MCF 10A (cell line): ENCODE data around the gene CBFA2T3. TPM values are rescaled to one million over a fixed set of nuclear protein-coding genes. Genes with fewer than 3 reads are reported as not detected.

Experiments used
- BruUV-seq: library from RNA; stranded (reverse); fragments of 400-500 nt; replicated peaks from 2 replicates; lab custom pipeline; 2021; lab: Mats Ljungman, UMichigan
- CTCF ChIA-PET: fragments of 300-600 bp; sonication (Branson Sonifier 250); formaldehyde crosslinking; extraction: SDS; loops from one replicate; lab custom pipeline; 2021; ENCODE audit warnings: antibody characterized with exemption, inconsistent platforms; lab: Yijun Ruan, JAX
- POLR2A ChIA-PET: fragments of 300-600, 350-650 bp; sonication (Branson Sonifier 250); formaldehyde crosslinking; extraction: SDS; loops from one replicate; lab custom pipeline; 2020; ENCODE audit warnings: antibody characterized with exemption, inconsistent platforms; lab: Yijun Ruan, JAX
- DNase-seq: peaks from one replicate; pipeline ENCODE4 v3.0.0-alpha.2; 2018; ENCODE audit not compliant: unreplicated experiment
- H3K27ac Mint-ChIP-seq: one replicate; pipeline ENCODE4 v1.8.0; 2022; ENCODE audit warnings: mild to moderate bottlenecking, low read depth, mixed read lengths; ENCODE audit not compliant: unreplicated experiment
- H3K27me3 Mint-ChIP-seq: one replicate; pipeline ENCODE4 v1.8.0; 2022; ENCODE audit warnings: mixed read lengths; ENCODE audit not compliant: insufficient read depth, unreplicated experiment
- H3K36me3 Mint-ChIP-seq: one replicate; pipeline ENCODE4 v1.8.0; 2022; ENCODE audit warnings: mild to moderate bottlenecking, moderate library complexity, mixed read lengths; ENCODE audit not compliant: insufficient read depth, unreplicated experiment
- H3K4me1 Mint-ChIP-seq: one replicate; pipeline ENCODE4 v1.8.0; 2022; ENCODE audit warnings: mixed read lengths; ENCODE audit not compliant: insufficient read depth, unreplicated experiment
- H3K4me3 Mint-ChIP-seq: one replicate; pipeline ENCODE4 v1.8.0; 2022; ENCODE audit warnings: mild to moderate bottlenecking, moderate library complexity, mixed read lengths; ENCODE audit not compliant: unreplicated experiment
- H3K9me3 Mint-ChIP-seq: one replicate; pipeline ENCODE4 v1.8.0; 2022; ENCODE audit warnings: mixed read lengths; ENCODE audit not compliant: unreplicated experiment
- CTCF ChIP-seq: fragments of 200-600 bp; IDR thresholded peaks from one replicate; pipeline ENCODE4 v1.8.0; 2022; ENCODE audit warnings: antibody characterized with exemption, mild to moderate bottlenecking; ENCODE audit not compliant: unreplicated experiment
- intact Hi-C: fragments of 100-400 bp; cut with micrococcal nuclease; formaldehyde crosslinking; loops from 2 replicates; pipeline ENCODE4 v1.14.1; 2022
- total RNA-seq: library from RNA; stranded (reverse); gene quantifications from 2 replicates; pipeline ENCODE4 v1.2.3, GENCODE V29; 2022

CBFA2T3 gene
- total RNA-seq, 1 experiment from 2014 or later, result not detected

DNA sequence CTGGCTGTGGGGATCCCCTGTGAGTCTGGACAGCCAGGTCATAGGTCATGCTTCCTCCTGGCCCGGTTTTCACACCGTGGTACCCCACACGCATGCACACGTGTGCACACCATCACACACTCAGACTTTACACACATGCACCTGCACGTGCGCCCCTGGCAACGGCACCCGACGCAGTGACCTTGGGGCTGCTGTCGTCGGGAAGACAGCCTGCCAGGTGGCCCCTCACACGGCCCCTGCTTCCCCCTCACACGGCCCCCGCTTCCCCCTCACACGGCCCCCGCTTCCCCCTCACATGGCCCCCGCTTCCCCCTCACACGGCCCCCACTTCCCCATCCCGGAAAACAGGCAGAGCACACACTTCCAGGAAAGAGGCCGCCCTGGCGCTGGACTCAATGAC lies 45.1 kb downstream of the CBFA2T3 start:
- no peak overlapping the region for H3K4me3 Mint-ChIP-seq
- TF ChIP-seq CTCF, result no peak
- no peak for DNase-seq
- no TSS peak for BruUV-seq
- H3K4me1 Mint-ChIP-seq, result no peaks in the 10 kb centered on the region
- intact Hi-C loops, result no loop called here
- ChIA-PET POLR2A (no interaction called here), CTCF (no interaction called here)
- no peaks in the 10 kb centered on the region for H3K27me3 Mint-ChIP-seq
- H3K27ac Mint-ChIP-seq, result no peak overlapping the region
- H3K9me3 Mint-ChIP-seq, result no peaks in the 10 kb centered on the region
- no peaks in the 10 kb centered on the region for H3K36me3 Mint-ChIP-seq

GRCh38 chr16:88931373-88931900 lies 45.6 kb downstream of the CBFA2T3 start:
- Mint-ChIP-seq H3K27ac (no peak overlapping the region), H3K9me3 (no peaks in the 10 kb centered on the region), H3K27me3 (no peaks in the 10 kb centered on the region), H3K4me1 (no peaks in the 10 kb centered on the region), H3K4me3 (no peak overlapping the region), H3K36me3 (no peaks in the 10 kb centered on the region)
- intact Hi-C loops, result no loop called here
- DNase-seq, result no peak
- CTCF ChIA-PET, result no interaction called here
- TF ChIP-seq CTCF, result no peak
- BruUV-seq, result no TSS peak
- POLR2A ChIA-PET, result no interaction called here

- intact Hi-C loops, result no loop called here
- CTCF ChIA-PET, result no interaction called here
- H3K4me1 Mint-ChIP-seq, result no peaks in the 10 kb centered on the region
Measured at GRCh38 chr16:88930716-88931115, 46.3 kb downstream of the CBFA2T3 start.

GRCh38 chr16:88929091-88929445 lies 47.9 kb downstream of the CBFA2T3 start:
- DNase-seq, result no peak
- Mint-ChIP-seq H3K27me3 (no peaks in the 10 kb centered on the region), H3K4me3 (no peak overlapping the region), H3K27ac (no peak overlapping the region), H3K4me1 (no peaks in the 10 kb centered on the region), H3K9me3 (no peaks in the 10 kb centered on the region), H3K36me3 (no peaks in the 10 kb centered on the region)
- POLR2A ChIA-PET, result no interaction called here
- intact Hi-C loops, result no loop called here
- no peak for TF ChIP-seq CTCF
- no TSS peak for BruUV-seq
- CTCF ChIA-PET, result no interaction called here

More at GRCh38 chr16:88930716-88931115, 46.3 kb downstream of the CBFA2T3 start:
- Mint-ChIP-seq H3K4me3 (no peak overlapping the region), H3K36me3 (no peaks in the 10 kb centered on the region), H3K9me3 (no peaks in the 10 kb centered on the region), H3K27me3 (no peaks in the 10 kb centered on the region), H3K27ac (no peak overlapping the region)
- BruUV-seq, result no TSS peak
- DNase-seq, result no peak
- POLR2A ChIA-PET, result no interaction called here
- no peak for TF ChIP-seq CTCF
